HCT116 (cell line): ENCODE measurements around the gene GIT1. TPM values are rescaled to one million over a fixed set of nuclear protein-coding genes. Genes with fewer than 3 reads are reported as not detected.

ENCODE experiments used
- ATAC-seq: fragments of 200-7000 bp; cut with Tn5 transposase; 2 replicates; pipeline ENCODE4 v1.9.1; 2020; ENCODE audit warnings: mild to moderate bottlenecking, moderate library complexity
- BruUV-seq: library from RNA; stranded (reverse); fragments of 400-500 nt; replicated peaks from 2 replicates; lab custom pipeline; 2021; lab: Mats Ljungman, UMichigan
- CTCF ChIA-PET: fragments of 300-600 bp; sonication (Branson Sonifier 250); formaldehyde crosslinking; loops from one replicate; lab custom pipeline; 2021; ENCODE audit warnings: antibody characterized with exemption; lab: Charles Lee
- POLR2A ChIA-PET: fragments of 300-600, 350-600 bp; sonication (Branson Sonifier 250); formaldehyde crosslinking; loops from one replicate; lab custom pipeline; 2021; ENCODE audit warnings: antibody characterized with exemption; lab: Charles Lee
- RAD21 ChIA-PET, 2 experiments: fragments of 300-600 bp; sonication (Branson Sonifier 250); formaldehyde crosslinking; loops; one replicate each; lab custom pipeline; 2023; ENCODE audit warnings: low total read pairs in 2 of 2; ENCODE audit not compliant: uncharacterized antibody in 2 of 2, unreplicated experiment in 2 of 2, low non-redundant PET in 1 of 2; lab: Charles Lee
- DNase-seq: peaks from one replicate; pipeline ENCODE4 v3.0.0-alpha.2; 2010; ENCODE audit warnings: low read depth, low spot score
- H2AFZ ChIP-seq: fragments of 200-600 bp; shearing (Covaris generic), sonication (generic); 2 replicates; pipeline ENCODE4 v1.6.1; 2017; ENCODE audit warnings: low read depth, mixed run types, mixed read lengths, antibody characterized with exemption, low read length; ENCODE audit not compliant: poor library complexity, severe bottlenecking
- H3K27ac ChIP-seq: 2 replicates; pipeline ENCODE4 v1.5.1; 2012; ENCODE audit warnings: low read depth, low read length
- H3K27me3 ChIP-seq: fragments of 200-600 bp; sonication (generic); 2 replicates; pipeline ENCODE4 v1.6.1; 2016; ENCODE audit warnings: mixed run types, low read length, mixed read lengths; ENCODE audit not compliant: insufficient read depth
- H3K36me3 ChIP-seq, 2 experiments: fragments of 200-500 bp in 1 of 2; fragments of 200-600 bp in 1 of 2; sonication (Bioruptor generic) in 1 of 2; sonication (generic) in 1 of 2; 2 replicates each; pipeline versions ENCODE4 v1.5.1 to v1.6.1; 2014 to 2016; ENCODE audit warnings: low read length in 2 of 2, inconsistent platforms in 1 of 2, mixed read lengths in 1 of 2, mixed run types in 1 of 2; ENCODE audit not compliant: insufficient read depth in 2 of 2, control insufficient read depth in 1 of 2
- H3K4me1 ChIP-seq, 2 experiments: fragments of 200-600 bp in 1 of 2; sonication (generic) in 1 of 2; 2 replicates each; pipeline versions ENCODE4 v1.5.1 to v1.6.1; 2012 to 2017; ENCODE audit warnings: low read length in 2 of 2, inconsistent platforms in 1 of 2, mild to moderate bottlenecking in 1 of 2, mixed read lengths in 1 of 2, mixed run types in 1 of 2, moderate library complexity in 1 of 2; ENCODE audit not compliant: insufficient read depth in 2 of 2, control insufficient read depth in 1 of 2
- H3K4me2 ChIP-seq: fragments of 200-600 bp; sonication (generic); 2 replicates; pipeline ENCODE4 v1.6.1; 2017; ENCODE audit warnings: mixed run types, low read length, mixed read lengths
- H3K4me3 ChIP-seq, 2 experiments: fragments of 200-600 bp in 1 of 2; sonication (generic) in 1 of 2; replicated peaks in 1 of 2; 2 replicates each; pipeline ENCODE4 v1.5.1; 2011 to 2016; ENCODE audit warnings: low read length in 2 of 2, control low read depth in 1 of 2, low read depth in 1 of 2, mild to moderate bottlenecking in 1 of 2, mixed read lengths in 1 of 2, mixed run types in 1 of 2
- H3K79me2 ChIP-seq: fragments of 200-600 bp; sonication (generic); 2 replicates; pipeline ENCODE4 v1.6.1; 2017; ENCODE audit warnings: mild to moderate bottlenecking, mixed run types, low read length, moderate library complexity, mixed read lengths; ENCODE audit not compliant: insufficient read depth
- H3K9ac ChIP-seq: fragments of 200-600 bp; sonication (generic); 2 replicates; pipeline ENCODE4 v1.6.1; 2016; ENCODE audit warnings: low read length, mixed read lengths
- H3K9me2 ChIP-seq: fragments of 200-600 bp; sonication (generic), shearing (Covaris generic); 2 replicates; pipeline ENCODE4 v1.6.1; 2017; ENCODE audit warnings: mixed run types, mild to moderate bottlenecking, moderate library complexity; ENCODE audit not compliant: insufficient read depth
- H3K9me3 ChIP-seq, 2 experiments: fragments of 200-500 bp in 1 of 2; fragments of 200-600 bp in 1 of 2; sonication (Bioruptor generic) in 1 of 2; sonication (generic) in 1 of 2; 2 replicates each; pipeline ENCODE4 v1.6.1; 2014 to 2017; ENCODE audit warnings: low read length in 2 of 2, mixed read lengths in 2 of 2, inconsistent platforms in 1 of 2, low read depth in 1 of 2, mild to moderate bottlenecking in 1 of 2, mixed run types in 1 of 2, moderate library complexity in 1 of 2; ENCODE audit not compliant: control insufficient read depth in 1 of 2, insufficient read depth in 1 of 2
- H4K20me1 ChIP-seq: fragments of 200-600 bp; sonication (generic), shearing (Covaris generic); 2 replicates; pipeline ENCODE4 v1.6.1; 2017; ENCODE audit warnings: mixed run types, mild to moderate bottlenecking, moderate library complexity; ENCODE audit not compliant: insufficient read depth
- ELF1 ChIP-seq: IDR thresholded peaks from 2 replicates; pipeline ENCODE4 v1.6.1; 2012; ENCODE audit warnings: low read depth, borderline replicate concordance
- JUND ChIP-seq: IDR thresholded peaks from 2 replicates; pipeline ENCODE4 v1.6.1; 2012
- POLR2AphosphoS5 ChIP-seq: IDR thresholded peaks from 2 replicates; pipeline ENCODE4 v1.6.1; 2011; ENCODE audit warnings: mild to moderate bottlenecking, low read depth, low read length, moderate library complexity
- SP1 ChIP-seq: IDR thresholded peaks from 2 replicates; pipeline ENCODE4 v1.6.1; 2012; ENCODE audit warnings: low read depth
- YY1 ChIP-seq: IDR thresholded peaks from 2 replicates; pipeline ENCODE4 v1.6.1; 2011; ENCODE audit warnings: low read length, low read depth, moderate library complexity, mild to moderate bottlenecking; ENCODE audit not compliant: insufficient replicate concordance; ENCODE audit errors: extremely low read depth
- ZFX ChIP-seq: fragments of 450-650 bp; IDR thresholded peaks from 2 replicates; pipeline ENCODE4 v1.6.1; 2017
- intact Hi-C: fragments of 100-400 bp; cut with micrococcal nuclease; formaldehyde crosslinking; loops from 2 replicates; pipeline ENCODE4 v1.10.0; 2022
- total RNA-seq: library from RNA; stranded (reverse); gene quantifications from one replicate; pipeline ENCODE4 v1.2.1, GENCODE V29; 2021; ENCODE audit not compliant: unreplicated experiment
- TF ChIP-seq, protein P1 (sequence below): IDR thresholded peaks from 2 replicates; pipeline ENCODE4 v1.6.1; 2012; ENCODE audit warnings: low read depth
- TF ChIP-seq, protein P2 (sequence below): IDR thresholded peaks from 2 replicates; pipeline ENCODE4 v1.6.1; 2011; ENCODE audit warnings: mild to moderate bottlenecking, low read length, moderate library complexity; ENCODE audit not compliant: insufficient replicate concordance; ENCODE audit errors: extremely low read depth

Gene GIT1
- total RNA-seq, 1 experiment from 2014 or later = 76.5 TPM

DNA sequence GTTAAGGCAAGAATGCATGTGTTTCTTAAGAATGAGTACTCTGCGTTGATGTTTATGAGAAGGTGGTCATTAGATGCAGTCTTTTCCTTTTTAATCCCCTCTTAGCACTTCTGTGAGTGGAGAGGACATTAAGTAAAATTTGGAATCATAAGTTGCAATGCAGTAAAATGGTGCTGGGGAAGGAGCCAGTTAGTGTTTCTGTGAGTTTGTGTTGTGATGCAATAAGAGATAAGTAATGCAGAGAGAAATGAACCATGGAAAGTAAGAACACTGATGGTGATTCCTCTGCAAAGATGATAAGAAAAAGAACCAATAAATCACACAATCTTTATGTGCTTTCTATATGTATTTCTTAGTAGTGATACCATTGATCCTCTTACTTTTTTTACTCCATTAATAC lies 42.6 kb downstream of the GIT1 start:
- Histone ChIP-seq H3K36me3 (peaks cover 8 to 17% of the 10 kb centered on the region in 2 experiments), H3K79me2 (no peaks in the 10 kb centered on the region), H3K4me1 (no peaks in the 10 kb centered on the region), H3K9me2 (no peaks in the 10 kb centered on the region), H4K20me1 (no peaks in the 10 kb centered on the region), H3K27ac (no peak overlapping the region), H3K9me3 (no peaks in the 10 kb centered on the region), H3K9ac (no peak overlapping the region), H2AFZ (no peak overlapping the region), H3K27me3 (no peaks in the 10 kb centered on the region), H3K4me2 (no peak overlapping the region), H3K4me3 (no peak overlapping the region)
- POLR2A ChIA-PET = no interaction called here
- ATAC-seq (no peak), DNase-seq (no peak)
- intact Hi-C loops = no loop called here
- TF ChIP-seq, protein P1, sequence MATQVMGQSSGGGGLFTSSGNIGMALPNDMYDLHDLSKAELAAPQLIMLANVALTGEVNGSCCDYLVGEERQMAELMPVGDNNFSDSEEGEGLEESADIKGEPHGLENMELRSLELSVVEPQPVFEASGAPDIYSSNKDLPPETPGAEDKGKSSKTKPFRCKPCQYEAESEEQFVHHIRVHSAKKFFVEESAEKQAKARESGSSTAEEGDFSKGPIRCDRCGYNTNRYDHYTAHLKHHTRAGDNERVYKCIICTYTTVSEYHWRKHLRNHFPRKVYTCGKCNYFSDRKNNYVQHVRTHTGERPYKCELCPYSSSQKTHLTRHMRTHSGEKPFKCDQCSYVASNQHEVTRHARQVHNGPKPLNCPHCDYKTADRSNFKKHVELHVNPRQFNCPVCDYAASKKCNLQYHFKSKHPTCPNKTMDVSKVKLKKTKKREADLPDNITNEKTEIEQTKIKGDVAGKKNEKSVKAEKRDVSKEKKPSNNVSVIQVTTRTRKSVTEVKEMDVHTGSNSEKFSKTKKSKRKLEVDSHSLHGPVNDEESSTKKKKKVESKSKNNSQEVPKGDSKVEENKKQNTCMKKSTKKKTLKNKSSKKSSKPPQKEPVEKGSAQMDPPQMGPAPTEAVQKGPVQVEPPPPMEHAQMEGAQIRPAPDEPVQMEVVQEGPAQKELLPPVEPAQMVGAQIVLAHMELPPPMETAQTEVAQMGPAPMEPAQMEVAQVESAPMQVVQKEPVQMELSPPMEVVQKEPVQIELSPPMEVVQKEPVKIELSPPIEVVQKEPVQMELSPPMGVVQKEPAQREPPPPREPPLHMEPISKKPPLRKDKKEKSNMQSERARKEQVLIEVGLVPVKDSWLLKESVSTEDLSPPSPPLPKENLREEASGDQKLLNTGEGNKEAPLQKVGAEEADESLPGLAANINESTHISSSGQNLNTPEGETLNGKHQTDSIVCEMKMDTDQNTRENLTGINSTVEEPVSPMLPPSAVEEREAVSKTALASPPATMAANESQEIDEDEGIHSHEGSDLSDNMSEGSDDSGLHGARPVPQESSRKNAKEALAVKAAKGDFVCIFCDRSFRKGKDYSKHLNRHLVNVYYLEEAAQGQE = no peak
- no peak for TF ChIP-seq POLR2AphosphoS5
- TF ChIP-seq ELF1 = no peak
- no peak for TF ChIP-seq YY1
- no peak for TF ChIP-seq SP1
- TF ChIP-seq, protein P2, sequence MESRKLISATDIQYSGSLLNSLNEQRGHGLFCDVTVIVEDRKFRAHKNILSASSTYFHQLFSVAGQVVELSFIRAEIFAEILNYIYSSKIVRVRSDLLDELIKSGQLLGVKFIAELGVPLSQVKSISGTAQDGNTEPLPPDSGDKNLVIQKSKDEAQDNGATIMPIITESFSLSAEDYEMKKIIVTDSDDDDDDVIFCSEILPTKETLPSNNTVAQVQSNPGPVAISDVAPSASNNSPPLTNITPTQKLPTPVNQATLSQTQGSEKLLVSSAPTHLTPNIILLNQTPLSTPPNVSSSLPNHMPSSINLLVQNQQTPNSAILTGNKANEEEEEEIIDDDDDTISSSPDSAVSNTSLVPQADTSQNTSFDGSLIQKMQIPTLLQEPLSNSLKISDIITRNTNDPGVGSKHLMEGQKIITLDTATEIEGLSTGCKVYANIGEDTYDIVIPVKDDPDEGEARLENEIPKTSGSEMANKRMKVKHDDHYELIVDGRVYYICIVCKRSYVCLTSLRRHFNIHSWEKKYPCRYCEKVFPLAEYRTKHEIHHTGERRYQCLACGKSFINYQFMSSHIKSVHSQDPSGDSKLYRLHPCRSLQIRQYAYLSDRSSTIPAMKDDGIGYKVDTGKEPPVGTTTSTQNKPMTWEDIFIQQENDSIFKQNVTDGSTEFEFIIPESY = no peak
- no peak for TF ChIP-seq JUND
- no peak for TF ChIP-seq ZFX
- RAD21 ChIA-PET = no interaction called here
- no TSS peak for BruUV-seq
- CTCF ChIA-PET = interaction anchor here (3.0 kb wide), 1 partner anchor 10 kb away, joined by 12 read pairs; no protein-coding TSS in a partner anchor
